HEK293 (cell line): ENCODE data around the gene UBFD1.

Experiments used
- CTCF ChIA-PET: fragments of 350-600 bp; formaldehyde crosslinking; extraction: SDS; loops from one replicate; lab custom pipeline; 2021; ENCODE audit warnings: antibody characterized with exemption; lab: Yijun Ruan, JAX
- POLR2A ChIA-PET: fragments of 300-600 bp; formaldehyde crosslinking; extraction: SDS; loops from one replicate; lab custom pipeline; 2020; ENCODE audit warnings: antibody characterized with exemption, inconsistent platforms; lab: Yijun Ruan, JAX
- H3K27ac ChIP-seq: fragments of 200-500 bp; sonication (Bioruptor generic); 2 replicates; pipeline ENCODE4 v1.5.1; 2014; ENCODE audit warnings: low read depth, low read length, control low read depth, inconsistent platforms; ENCODE audit errors: extremely low read depth
- H3K36me3 ChIP-seq, 2 experiments: fragments of 200-500 bp in 1 of 2; sonication (Bioruptor generic) in 1 of 2; 1 replicate in 1 of 2; 2 replicates in 1 of 2; pipeline ENCODE4 v1.5.1; 2014 to 2017; ENCODE audit warnings: inconsistent platforms in 2 of 2, low read length in 2 of 2; ENCODE audit not compliant: control insufficient read depth in 2 of 2, insufficient read depth in 1 of 2
- H3K4me1 ChIP-seq: fragments of 200-500 bp; sonication (Bioruptor generic); 2 replicates; pipeline ENCODE4 v1.5.1; 2014; ENCODE audit warnings: mild to moderate bottlenecking, low read length, inconsistent platforms; ENCODE audit not compliant: control insufficient read depth, insufficient read depth
- H3K4me3 ChIP-seq: 2 replicates; pipeline ENCODE4 v1.5.1; 2011; ENCODE audit warnings: low read depth, mild to moderate bottlenecking, control low read depth, low read length, moderate library complexity
- H3K9me3 ChIP-seq: fragments of 200-500 bp; sonication (Bioruptor generic); 2 replicates; pipeline ENCODE4 v1.5.1; 2014; ENCODE audit warnings: low read depth, low read length, inconsistent platforms; ENCODE audit not compliant: control insufficient read depth, insufficient read depth
- BCL11A ChIP-seq: fragments of 450-650 bp; formaldehyde crosslinking; IDR thresholded peaks from 2 replicates; pipeline ENCODE4 v1.5.1; 2016; ENCODE audit warnings: low read depth, missing biosample characterization, missing genetic modification characterization
- GFI1B ChIP-seq: fragments of 450-650 bp; formaldehyde crosslinking; IDR thresholded peaks from 2 replicates; pipeline ENCODE4 v1.5.1; 2016; ENCODE audit warnings: missing biosample characterization, missing genetic modification characterization
- GLI2 ChIP-seq: fragments of 450-650 bp; formaldehyde crosslinking; IDR thresholded peaks from 2 replicates; pipeline ENCODE4; 2017; ENCODE audit warnings: missing biosample characterization, missing genetic modification characterization, low read depth, borderline replicate concordance
- GLI4 ChIP-seq: fragments of 450-650 bp; formaldehyde crosslinking; IDR thresholded peaks from 2 replicates; pipeline ENCODE4 v1.5.1; 2016; ENCODE audit warnings: missing biosample characterization, missing genetic modification characterization
- HOXA7 ChIP-seq: sonication (generic); formaldehyde crosslinking; IDR thresholded peaks from 2 replicates; pipeline ENCODE4 v1.8.1; 2022; ENCODE audit warnings: missing genetic modification reagents, borderline replicate concordance
- KLF1 ChIP-seq: fragments of 450-650 bp; formaldehyde crosslinking; IDR thresholded peaks from 2 replicates; pipeline ENCODE4 v1.5.1; 2016; ENCODE audit warnings: missing biosample characterization, missing genetic modification characterization
- KLF7 ChIP-seq: fragments of 450-650 bp; formaldehyde crosslinking; IDR thresholded peaks from 2 replicates; pipeline ENCODE4 v1.5.1; 2016; ENCODE audit warnings: missing biosample characterization, missing genetic modification characterization, borderline replicate concordance
- PATZ1 ChIP-seq: fragments of 450-650 bp; formaldehyde crosslinking; IDR thresholded peaks from 2 replicates; pipeline ENCODE4 v1.5.1; 2016; ENCODE audit warnings: missing biosample characterization, missing genetic modification characterization
- RBAK ChIP-seq: fragments of 450-650 bp; formaldehyde crosslinking; IDR thresholded peaks from 2 replicates; pipeline ENCODE4 v1.5.1; 2016; ENCODE audit warnings: missing biosample characterization, missing genetic modification characterization
- ZBTB11 ChIP-seq: fragments of 450-650 bp; formaldehyde crosslinking; conservative IDR thresholded peaks from 2 replicates; pipeline ENCODE4 v1.5.1; 2016; ENCODE audit warnings: low read depth, missing biosample characterization, missing genetic modification characterization
- ZBTB17 ChIP-seq: fragments of 450-650 bp; formaldehyde crosslinking; IDR thresholded peaks from 2 replicates; pipeline ENCODE4 v1.5.1; 2016; ENCODE audit warnings: missing biosample characterization, missing genetic modification characterization
- ZBTB48 ChIP-seq: fragments of 450-650 bp; formaldehyde crosslinking; IDR thresholded peaks from 2 replicates; pipeline ENCODE4 v1.5.1; 2016; ENCODE audit warnings: missing biosample characterization, missing genetic modification characterization
- ZBTB6 ChIP-seq: fragments of 450-650 bp; formaldehyde crosslinking; IDR thresholded peaks from 2 replicates; pipeline ENCODE4 v1.5.1; 2017; ENCODE audit warnings: missing biosample characterization, missing genetic modification characterization
- ZBTB8A ChIP-seq: fragments of 450-650 bp; formaldehyde crosslinking; IDR thresholded peaks from 2 replicates; pipeline ENCODE4 v1.5.1; 2016; ENCODE audit warnings: missing biosample characterization, missing genetic modification characterization
- ZFHX2 ChIP-seq: fragments of 450-650 bp; formaldehyde crosslinking; conservative IDR thresholded peaks from 2 replicates; pipeline ENCODE4 v1.5.1; 2016; ENCODE audit warnings: missing biosample characterization, missing genetic modification characterization
- ZNF114 ChIP-seq: fragments of 450-650 bp; formaldehyde crosslinking; IDR thresholded peaks from 2 replicates; pipeline ENCODE4 v1.5.0; 2017; ENCODE audit warnings: missing biosample characterization, missing genetic modification characterization
- ZNF157 ChIP-seq: fragments of 450-650 bp; formaldehyde crosslinking; IDR thresholded peaks from 2 replicates; pipeline ENCODE4 v1.5.1; 2016; ENCODE audit warnings: missing biosample characterization, missing genetic modification characterization
- ZNF169 ChIP-seq: fragments of 450-650 bp; formaldehyde crosslinking; IDR thresholded peaks from 2 replicates; pipeline ENCODE4 v1.5.1; 2016; ENCODE audit warnings: missing biosample characterization, missing genetic modification characterization
- ZNF2 ChIP-seq: fragments of 450-650 bp; formaldehyde crosslinking; IDR thresholded peaks from 2 replicates; pipeline ENCODE4 v1.5.1; 2016; ENCODE audit warnings: missing biosample characterization, missing genetic modification characterization
- ZNF223 ChIP-seq: fragments of 450-650 bp; formaldehyde crosslinking; IDR thresholded peaks from 2 replicates; pipeline ENCODE4 v1.5.1; 2016; ENCODE audit warnings: missing biosample characterization, missing genetic modification characterization
- ZNF248 ChIP-seq: fragments of 450-650 bp; formaldehyde crosslinking; IDR thresholded peaks from 2 replicates; pipeline ENCODE4 v1.5.1; 2017; ENCODE audit warnings: missing biosample characterization, missing genetic modification characterization
- ZNF324 ChIP-seq: fragments of 450-650 bp; formaldehyde crosslinking; IDR thresholded peaks from 2 replicates; pipeline ENCODE4 v1.5.1; 2016; ENCODE audit warnings: missing biosample characterization, missing genetic modification characterization
- ZNF354C ChIP-seq: fragments of 450-650 bp; formaldehyde crosslinking; IDR thresholded peaks from 2 replicates; pipeline ENCODE4 v1.5.1; 2016; ENCODE audit warnings: missing biosample characterization, missing genetic modification characterization, low read depth, borderline replicate concordance
- ZNF391 ChIP-seq: fragments of 450-650 bp; formaldehyde crosslinking; IDR thresholded peaks from 2 replicates; pipeline ENCODE4 v1.5.1; 2016; ENCODE audit warnings: low read depth, missing biosample characterization, missing genetic modification characterization, borderline replicate concordance
- ZNF394 ChIP-seq: fragments of 450-650 bp; formaldehyde crosslinking; IDR thresholded peaks from 2 replicates; pipeline ENCODE4 v1.5.1; 2016; ENCODE audit warnings: missing biosample characterization, missing genetic modification characterization, mild to moderate bottlenecking, moderate library complexity, borderline replicate concordance
- ZNF416 ChIP-seq: fragments of 450-650 bp; formaldehyde crosslinking; IDR thresholded peaks from 2 replicates; pipeline ENCODE4 v1.5.1; 2016; ENCODE audit warnings: missing biosample characterization, missing genetic modification characterization
- ZNF433 ChIP-seq: fragments of 450-650 bp; formaldehyde crosslinking; IDR thresholded peaks from 2 replicates; pipeline ENCODE4 v1.5.1; 2016; ENCODE audit warnings: missing biosample characterization, missing genetic modification characterization, low read depth
- ZNF571 ChIP-seq: fragments of 450-650 bp; formaldehyde crosslinking; IDR thresholded peaks from 2 replicates; pipeline ENCODE4 v1.5.0; 2017; ENCODE audit warnings: missing biosample characterization, missing genetic modification characterization
- ZNF600 ChIP-seq: fragments of 450-650 bp; formaldehyde crosslinking; IDR thresholded peaks from 2 replicates; pipeline ENCODE4 v1.5.1; 2016; ENCODE audit warnings: missing biosample characterization, missing genetic modification characterization
- ZNF624 ChIP-seq: fragments of 450-650 bp; formaldehyde crosslinking; IDR thresholded peaks from 2 replicates; pipeline ENCODE4 v1.5.1; 2017; ENCODE audit warnings: missing biosample characterization, missing genetic modification characterization
- ZNF629 ChIP-seq: fragments of 450-650 bp; formaldehyde crosslinking; IDR thresholded peaks from 2 replicates; pipeline ENCODE4 v1.5.1; 2017; ENCODE audit warnings: missing biosample characterization, missing genetic modification characterization
- ZNF660 ChIP-seq: fragments of 450-650 bp; IDR thresholded peaks from 2 replicates; pipeline ENCODE4 v1.5.1; 2018; ENCODE audit warnings: missing biosample characterization, mild to moderate bottlenecking, missing genetic modification characterization

UBFD1 gene

GRCh38 chr16:23508589-23509440, 48.7 kb upstream of the UBFD1 start:
- no peaks in the 10 kb centered on the region; a peak in 1 of 3 replicates for H3K36me3 ChIP-seq
- POLR2A ChIA-PET, result interaction anchor here (0.7 to 1.3 kb wide), 3 partner anchors 19 to 1367 kb away, joined by 3 to 6 read pairs (median 3); no protein-coding TSS in a partner anchor
- H3K27ac ChIP-seq, result no peak overlapping the region
- CTCF ChIA-PET, result interaction anchor here (0.5 to 1.6 kb wide), 4 partner anchors 74 to 527 kb away, joined by 3 to 9 read pairs (median 3); no protein-coding TSS in a partner anchor
- H3K9me3 ChIP-seq, result no peaks in the 10 kb centered on the region
- peak overlapping the region; percentile 83 for H3K4me3 ChIP-seq
- peaks cover 13% of the 10 kb centered on the region for H3K4me1 ChIP-seq
- TF ChIP-seq ZNF629 (tag by site-specific recombination), result no peak
- peak; percentile 65 for TF ChIP-seq ZBTB17 (tag by site-specific recombination)
- no peak for TF ChIP-seq ZNF571 (tag by site-specific recombination)
- TF ChIP-seq RBAK, result no peak
- no peak for TF ChIP-seq ZNF624 (tag by site-specific recombination)
- 0 out of 2 replicates have a peak, but pooled peaks have one; percentile 52 for TF ChIP-seq ZNF600 (tag by site-specific recombination)
- peak; percentile 23 for TF ChIP-seq KLF1 (tag by site-specific recombination)
- no peak for TF ChIP-seq ZNF433 (tag by site-specific recombination)
- 0 out of 2 replicates have a peak, but pooled peaks have one; percentile 37 for TF ChIP-seq ZNF2 (tag by site-specific recombination)
- TF ChIP-seq KLF7 (tag by site-specific recombination), result no peak
- no peak for TF ChIP-seq ZNF416 (tag by site-specific recombination)
- TF ChIP-seq ZBTB8A, result peak; percentile 43
- no peak for TF ChIP-seq ZNF223
- no peak for TF ChIP-seq ZNF248 (tag by site-specific recombination)
- TF ChIP-seq ZBTB11, result peak; percentile 32; the same call in 1 of the 2 replicates
- TF ChIP-seq ZNF660 (tag by site-specific recombination), result no peak
- no peak for TF ChIP-seq ZNF391 (tag by site-specific recombination)
- no peak for TF ChIP-seq ZNF157 (tag by site-specific recombination)
- TF ChIP-seq ZBTB6 (tag by site-specific recombination), result no peak
- no peak for TF ChIP-seq ZNF354C
- no peak for TF ChIP-seq GLI4 (tag by site-specific recombination)
- no peak for TF ChIP-seq ZFHX2 (tag by site-specific recombination)
- no peak for TF ChIP-seq GFI1B (tag by site-specific recombination)
- no peak for TF ChIP-seq ZNF394 (tag by site-specific recombination)
- TF ChIP-seq HOXA7 (CRISPR knock-in tag), result no peak
- TF ChIP-seq PATZ1 (tag by site-specific recombination), result peak; percentile 49; the same call in 1 of the 2 replicates
- TF ChIP-seq ZBTB48 (tag by site-specific recombination), result peak; percentile 84; the same call in 1 of the 2 replicates
- no peak for TF ChIP-seq ZNF169 (tag by site-specific recombination)
- TF ChIP-seq BCL11A (tag by site-specific recombination), result no peak
- no peak for TF ChIP-seq GLI2 (tag by site-specific recombination)
- TF ChIP-seq ZNF324 (tag by site-specific recombination), result no peak
- TF ChIP-seq ZNF114, result no peak
